Measurements from ENCODE around the gene NUP62.
A peak's percentile ranks its signal among the peaks of the same experiment; 100 is the strongest.

NUP62 gene

GRCh38 chr19:49866933-49867782 lies 62.1 kb downstream of the NUP62 start, which contains the start of gene PNKP:
Gene PNKP, minus strand, starts transcription at chr19:49867576. Its CDS starts 372 bp downstream, at chr19:49867204.
- peaks cover 40% of the 10 kb centered on the region for H3K36me3 Mint-ChIP-seq
- ATAC-seq = peak; percentile 76
- no peak within 1 kb of the TSS for H3K27ac Mint-ChIP-seq
- H3K9me3 Mint-ChIP-seq = no peaks in the 10 kb centered on the region
- peaks cover 66% of the 10 kb centered on the region for H3K4me1 Mint-ChIP-seq
- no peak within 1 kb of the TSS for H3K4me3 Mint-ChIP-seq
- H3K27me3 Mint-ChIP-seq = no peaks in the 10 kb centered on the region

- Mint-ChIP-seq H3K4me3 (no peak overlapping the region), H3K27ac (no peak overlapping the region), H3K27me3 (no peaks in the 10 kb centered on the region), H3K4me1 (peaks cover 50% of the 10 kb centered on the region), H3K9me3 (no peaks in the 10 kb centered on the region), H3K36me3 (peaks cover 56% of the 10 kb centered on the region)
- ATAC-seq = no peak
Measured at GRCh38 chr19:49864890-49865289, 64.4 kb downstream of the NUP62 start.

GRCh38 chr19:49863935-49864320 lies 65.4 kb downstream of the NUP62 start:
- H3K27me3 Mint-ChIP-seq = no peaks in the 10 kb centered on the region
- ATAC-seq = no peak
- H3K27ac Mint-ChIP-seq = no peak overlapping the region
- H3K9me3 Mint-ChIP-seq = no peaks in the 10 kb centered on the region
- no peak overlapping the region for H3K4me3 Mint-ChIP-seq
- H3K4me1 Mint-ChIP-seq = peaks cover 50% of the 10 kb centered on the region
- H3K36me3 Mint-ChIP-seq = peaks cover 59% of the 10 kb centered on the region

GRCh38 chr19:49863254-49863934 lies 65.9 kb downstream of the NUP62 start:
- Mint-ChIP-seq H3K4me3 (no peak overlapping the region), H3K4me1 (peaks cover 50% of the 10 kb centered on the region), H3K9me3 (no peaks in the 10 kb centered on the region), H3K27me3 (no peaks in the 10 kb centered on the region), H3K36me3 (peaks cover 64% of the 10 kb centered on the region), H3K27ac (no peak overlapping the region)
- no peak for ATAC-seq

GRCh38 chr19:49862391-49863253 lies 66.7 kb downstream of the NUP62 start:
- Mint-ChIP-seq H3K4me1 (peaks cover 43% of the 10 kb centered on the region), H3K9me3 (no peaks in the 10 kb centered on the region), H3K4me3 (no peak overlapping the region), H3K36me3 (peaks cover 70% of the 10 kb centered on the region), H3K27me3 (no peaks in the 10 kb centered on the region), H3K27ac (no peak overlapping the region)
- no peak for ATAC-seq

GRCh38 chr19:49861541-49862378 lies 67.5 kb downstream of the NUP62 start:
- no peak overlapping the region for H3K4me3 Mint-ChIP-seq
- peaks cover 68% of the 10 kb centered on the region for H3K36me3 Mint-ChIP-seq

GRCh38 chr19:49861107-49861506 lies 68.2 kb downstream of the NUP62 start:
- H3K36me3 Mint-ChIP-seq = peaks cover 61% of the 10 kb centered on the region
- H3K27ac Mint-ChIP-seq = no peak overlapping the region
- no peak overlapping the region for H3K4me3 Mint-ChIP-seq
- no peaks in the 10 kb centered on the region for H3K27me3 Mint-ChIP-seq
- no peaks in the 10 kb centered on the region for H3K9me3 Mint-ChIP-seq
- no peak for ATAC-seq
- peaks cover 32% of the 10 kb centered on the region for H3K4me1 Mint-ChIP-seq

More at GRCh38 chr19:49861541-49862378, 67.5 kb downstream of the NUP62 start:
- Mint-ChIP-seq H3K27ac (no peak overlapping the region), H3K4me1 (peaks cover 36% of the 10 kb centered on the region), H3K27me3 (no peaks in the 10 kb centered on the region), H3K9me3 (no peaks in the 10 kb centered on the region)
- ATAC-seq = peak; percentile 24

GRCh38 chr19:49860336-49861102 lies 68.8 kb downstream of the NUP62 start:
- no peak for ATAC-seq
- H3K4me3 Mint-ChIP-seq = no peak overlapping the region
- no peaks in the 10 kb centered on the region for H3K9me3 Mint-ChIP-seq
- no peak overlapping the region for H3K27ac Mint-ChIP-seq
- H3K4me1 Mint-ChIP-seq = peaks cover 31% of the 10 kb centered on the region
- peaks cover 60% of the 10 kb centered on the region for H3K36me3 Mint-ChIP-seq
- no peaks in the 10 kb centered on the region for H3K27me3 Mint-ChIP-seq

GRCh38 chr19:49859682-49860335 lies 69.5 kb downstream of the NUP62 start:
- no peak for ATAC-seq
- Mint-ChIP-seq H3K27ac (no peak overlapping the region), H3K4me1 (peaks cover 32% of the 10 kb centered on the region), H3K36me3 (peaks cover 61% of the 10 kb centered on the region), H3K4me3 (no peak overlapping the region), H3K27me3 (no peaks in the 10 kb centered on the region), H3K9me3 (no peaks in the 10 kb centered on the region)

- Mint-ChIP-seq H3K4me1 (peaks cover 28% of the 10 kb centered on the region), H3K4me3 (no peak overlapping the region), H3K36me3 (peaks cover 47% of the 10 kb centered on the region), H3K9me3 (no peaks in the 10 kb centered on the region), H3K27me3 (no peaks in the 10 kb centered on the region), H3K27ac (no peak overlapping the region)
- ATAC-seq = no peak
Measured at GRCh38 chr19:49858088-49858985, 71.0 kb downstream of the NUP62 start.

- peaks cover 42% of the 10 kb centered on the region for H3K36me3 Mint-ChIP-seq
- ATAC-seq = no peak
- peaks cover 30% of the 10 kb centered on the region for H3K4me1 Mint-ChIP-seq
- no peak overlapping the region for H3K27ac Mint-ChIP-seq
- H3K4me3 Mint-ChIP-seq = no peak overlapping the region
- no peaks in the 10 kb centered on the region for H3K27me3 Mint-ChIP-seq
- no peaks in the 10 kb centered on the region for H3K9me3 Mint-ChIP-seq
Measured at GRCh38 chr19:49857838-49858087, 71.5 kb downstream of the NUP62 start.

- no peak overlapping the region for H3K4me3 Mint-ChIP-seq
- no peak for ATAC-seq
- H3K27ac Mint-ChIP-seq = no peak overlapping the region
- H3K36me3 Mint-ChIP-seq = peaks cover 39% of the 10 kb centered on the region
- H3K27me3 Mint-ChIP-seq = no peaks in the 10 kb centered on the region
- no peaks in the 10 kb centered on the region for H3K9me3 Mint-ChIP-seq
- H3K4me1 Mint-ChIP-seq = peaks cover 35% of the 10 kb centered on the region
Measured at GRCh38 chr19:49857061-49857837, 72.1 kb downstream of the NUP62 start.

Measured in stimulated activated memory B cell treated with anti-CD40 and anti-IgM and Interleukin-4, amounts not matched to agents 10 μg/mL and 1 μg/mL and 100 μg/mL, for 72 hours (primary cell).